Measurements from ENCODE around the gene SLC25A47.

The SLC25A47 gene

DNA sequence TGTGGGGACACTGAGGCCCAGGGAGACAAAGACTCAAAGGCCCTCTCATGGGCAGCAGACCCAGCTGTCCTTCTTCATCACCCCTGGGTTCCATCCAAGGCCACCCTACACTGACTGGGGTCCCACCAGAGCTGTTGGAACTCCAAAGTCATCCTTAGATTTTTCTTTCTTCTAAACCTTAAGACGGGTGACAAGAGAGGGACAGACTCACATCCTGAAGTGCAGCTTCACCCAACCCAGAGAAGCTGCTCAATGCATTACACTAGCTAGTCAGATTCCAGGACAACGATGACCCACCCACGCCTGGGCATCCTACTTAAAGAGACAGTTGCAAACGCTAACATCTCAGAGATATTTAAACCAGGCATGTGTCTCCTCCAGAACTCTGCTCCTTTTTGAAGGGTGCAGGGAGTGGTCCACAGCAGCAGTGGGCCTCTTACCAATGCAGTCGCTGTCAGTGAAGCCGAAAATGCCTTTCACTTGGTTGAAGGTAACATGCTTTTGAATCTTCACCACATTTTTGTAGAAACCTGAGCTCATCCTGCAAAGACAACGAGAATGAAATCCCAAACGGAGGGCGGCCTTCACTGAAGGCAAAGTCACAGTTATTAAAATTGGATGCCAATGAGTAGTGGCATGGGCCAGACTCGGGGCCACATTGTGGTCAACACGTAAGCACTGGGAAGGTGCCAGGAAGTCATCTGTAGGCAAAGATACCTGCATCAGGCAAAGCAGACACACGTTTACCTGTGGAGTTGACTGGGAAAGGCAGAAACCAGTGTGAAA, 23.4 kb downstream of the SLC25A47 start:
- no peak for DNase-seq (ENCODE audit: low read depth, low spot score)

DNA sequence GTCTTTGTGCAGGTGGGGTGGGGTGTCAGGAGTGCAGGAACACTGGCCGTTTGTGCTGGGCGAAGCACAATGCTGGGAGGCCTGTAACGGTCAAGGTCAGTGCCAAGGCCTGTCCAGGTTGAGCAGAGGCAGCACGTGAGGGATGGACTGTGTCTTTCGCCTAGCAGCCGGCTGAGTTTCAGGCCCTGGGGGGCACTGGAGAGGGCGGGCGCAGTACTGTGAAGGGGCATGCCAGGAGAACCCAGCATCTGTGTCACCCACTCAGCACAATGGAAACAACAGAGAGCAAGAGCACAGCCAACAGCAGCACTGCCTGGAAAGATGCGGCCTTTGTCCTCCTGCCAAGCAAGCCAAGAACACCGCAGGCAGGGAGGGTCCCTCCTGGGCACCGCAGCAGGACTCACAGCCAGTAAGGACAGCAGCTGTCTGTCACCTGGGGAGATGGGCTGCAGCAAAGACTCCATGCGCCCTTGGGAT, 25.2 kb downstream of the SLC25A47 start:
- DNase-seq (ENCODE audit: low read depth, low spot score): no peak

DNA sequence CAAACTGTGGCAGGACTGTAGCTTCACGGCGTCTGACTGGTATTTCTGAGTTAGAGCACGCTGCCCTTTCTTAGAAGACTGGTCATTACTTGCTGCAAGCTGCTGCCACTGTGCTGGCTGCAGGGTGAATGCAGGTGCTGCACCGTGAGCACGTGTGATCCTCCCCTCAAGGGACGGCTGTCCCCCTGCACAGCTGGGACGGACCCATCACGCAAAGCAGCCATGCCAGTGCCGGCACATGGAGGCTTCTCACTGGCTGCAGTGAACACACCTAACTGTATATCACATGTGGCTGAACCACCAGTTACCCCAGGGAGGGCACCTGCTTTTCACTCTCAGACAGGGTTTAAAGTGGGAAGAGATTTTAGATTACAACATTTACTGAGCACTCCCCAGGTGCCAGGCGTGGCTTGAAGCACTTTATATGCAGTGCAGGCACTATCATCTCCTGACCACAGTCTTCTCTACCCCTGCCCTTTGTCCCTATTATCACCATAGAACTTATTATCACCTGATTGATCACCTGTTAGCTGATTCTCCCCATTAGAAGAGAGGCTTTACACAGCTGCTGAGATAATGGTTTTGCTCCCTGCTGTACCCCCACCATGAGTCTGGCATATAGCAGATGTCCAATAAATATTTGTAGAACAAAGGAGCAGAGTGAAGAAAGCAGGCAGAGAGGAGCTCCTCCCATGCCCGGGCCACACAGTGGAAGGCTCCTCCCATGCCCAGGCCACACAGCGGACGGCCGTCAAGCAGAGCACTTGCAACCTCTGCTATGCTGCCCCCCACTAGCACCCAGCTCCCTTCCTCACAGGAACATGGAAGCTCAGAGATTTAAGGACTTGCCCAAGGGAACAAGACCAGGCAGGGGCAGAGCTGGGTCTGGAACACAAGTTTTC, 25.9 kb downstream of the SLC25A47 start:
- no peak for DNase-seq (ENCODE audit: low read depth, low spot score)

DNA sequence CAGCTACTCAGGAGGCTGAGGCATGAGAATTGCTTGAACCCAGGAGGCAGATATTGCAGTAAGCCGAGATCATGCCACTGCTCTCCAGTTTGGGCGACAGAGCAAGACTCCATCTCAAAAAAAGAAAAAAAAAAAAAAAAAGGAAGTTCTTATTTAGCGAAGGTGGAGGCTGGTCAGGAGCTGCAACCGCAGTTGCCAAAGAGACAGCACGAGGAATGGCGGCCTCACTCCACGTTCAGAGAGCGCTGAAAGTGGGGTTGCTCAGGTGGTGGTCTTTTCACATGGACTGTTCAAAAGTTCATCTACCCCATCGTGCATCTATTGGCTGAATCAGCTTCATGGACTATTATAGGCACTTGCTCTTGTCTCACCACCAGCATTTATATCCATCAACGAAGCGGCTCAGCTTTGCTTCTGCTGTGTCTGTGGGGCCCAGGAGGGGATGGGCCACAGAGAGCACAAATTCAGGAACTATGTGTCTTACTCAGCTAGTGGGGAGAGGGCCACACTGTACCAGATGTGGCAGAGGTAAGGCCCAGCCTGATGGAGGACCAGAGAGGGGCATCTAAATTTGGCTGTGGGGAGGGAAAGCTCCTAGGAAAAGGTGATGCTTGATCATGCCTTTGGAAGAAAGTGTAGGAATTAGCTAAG, 27.3 kb downstream of the SLC25A47 start:
- DNase-seq (ENCODE audit: low read depth, low spot score): no peak

DNA sequence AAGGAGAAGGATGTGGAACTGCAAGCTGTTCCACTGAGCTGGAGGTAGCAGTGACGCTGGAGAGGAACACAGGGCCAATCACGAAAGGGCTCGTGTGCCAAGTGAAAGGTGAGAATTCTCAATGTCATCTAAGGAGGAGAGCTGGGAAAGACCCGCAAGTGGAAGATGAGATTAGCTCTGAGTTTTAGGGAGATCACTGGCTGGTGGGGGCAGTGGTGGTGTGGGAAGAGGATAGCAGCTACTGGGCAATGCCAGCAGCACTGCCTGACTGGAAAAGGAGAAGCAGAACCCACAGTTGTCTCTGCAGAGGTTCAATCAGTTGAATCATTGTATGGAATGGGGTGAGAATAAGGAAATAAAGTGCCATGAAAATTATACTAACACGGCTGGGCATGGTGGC, 27.8 kb downstream of the SLC25A47 start:
- no peak for DNase-seq (ENCODE audit: low read depth, low spot score)

DNA sequence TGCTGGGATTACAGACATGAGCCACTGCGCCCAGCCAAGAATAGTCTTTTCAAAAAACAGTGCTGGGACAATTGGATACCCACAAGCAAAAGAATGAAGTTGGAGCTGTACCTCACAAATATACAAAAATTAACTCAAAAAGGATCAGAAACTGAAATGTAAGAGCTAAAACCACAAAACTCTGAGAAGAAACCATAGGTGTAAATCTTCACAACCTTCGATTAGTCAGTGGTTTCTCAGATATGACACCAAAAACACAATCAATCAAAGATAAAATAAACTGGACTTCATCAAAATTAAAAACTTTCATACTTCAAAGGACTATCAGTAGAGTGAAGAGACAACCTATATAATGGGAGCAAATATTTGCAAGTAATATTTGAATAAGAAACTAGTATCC, 35.3 kb downstream of the SLC25A47 start:
- DNase-seq (ENCODE audit: low read depth, low spot score): no peak

DNA sequence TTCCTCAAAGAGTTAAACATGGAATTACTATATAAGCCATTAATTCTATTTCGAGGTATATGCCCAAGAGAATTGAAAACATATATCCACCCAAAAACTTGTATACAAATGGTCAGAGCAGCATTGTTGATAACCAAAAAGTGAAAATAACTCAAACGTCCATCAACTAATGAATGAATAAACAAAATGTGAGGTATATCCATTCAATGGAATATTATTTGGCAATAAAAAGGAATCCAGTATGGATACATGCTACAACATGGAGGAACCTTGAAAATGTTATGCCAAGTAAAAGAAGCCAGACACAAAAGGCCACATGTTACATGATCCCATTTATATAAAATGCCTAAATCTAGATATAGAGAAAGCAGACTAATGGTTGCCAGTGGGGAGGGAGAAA, 36.0 kb downstream of the SLC25A47 start:
- no peak for DNase-seq (ENCODE audit: low read depth, low spot score)

DNA sequence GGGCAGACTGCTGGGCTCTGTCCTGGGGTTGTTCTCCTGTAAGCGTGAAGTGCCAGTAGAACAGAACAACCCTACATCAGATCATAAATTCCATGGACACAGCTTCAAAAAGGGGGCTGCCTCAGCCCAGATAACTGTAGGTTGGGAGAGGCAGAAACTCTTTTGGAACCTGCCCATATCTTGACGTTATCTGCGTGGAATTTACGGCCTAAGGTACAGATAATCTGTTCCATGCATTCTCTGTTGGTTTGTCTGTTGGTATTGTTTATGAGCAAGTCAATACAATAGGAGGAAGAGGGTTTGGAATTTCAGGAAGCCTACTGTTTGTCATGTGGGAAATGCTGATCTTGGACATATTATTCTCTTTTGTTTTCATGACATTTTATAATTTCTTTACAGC, 36.7 kb downstream of the SLC25A47 start:
- DNase-seq (ENCODE audit: low read depth, low spot score): no peak

DNA sequence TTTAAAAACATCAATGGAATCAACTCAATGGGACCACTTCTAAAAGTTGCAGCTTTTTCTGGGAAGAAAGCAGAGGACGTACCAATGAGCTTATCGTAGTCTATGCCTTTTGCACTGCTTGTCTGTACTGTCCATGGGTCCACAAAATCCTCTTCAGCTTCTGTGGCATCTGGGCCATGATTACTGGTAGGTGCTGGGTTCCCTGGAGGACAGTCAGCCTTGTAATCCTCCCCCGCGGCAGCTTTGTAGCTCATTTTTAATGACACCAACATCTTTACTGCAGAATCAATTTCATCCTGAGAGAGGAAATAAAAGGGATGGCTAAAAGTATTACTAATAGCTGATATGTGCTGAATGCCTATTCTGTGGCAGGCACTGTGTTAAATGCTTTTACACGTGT, 38.5 kb downstream of the SLC25A47 start:
- DNase-seq (ENCODE audit: low read depth, low spot score): no peak

DNA sequence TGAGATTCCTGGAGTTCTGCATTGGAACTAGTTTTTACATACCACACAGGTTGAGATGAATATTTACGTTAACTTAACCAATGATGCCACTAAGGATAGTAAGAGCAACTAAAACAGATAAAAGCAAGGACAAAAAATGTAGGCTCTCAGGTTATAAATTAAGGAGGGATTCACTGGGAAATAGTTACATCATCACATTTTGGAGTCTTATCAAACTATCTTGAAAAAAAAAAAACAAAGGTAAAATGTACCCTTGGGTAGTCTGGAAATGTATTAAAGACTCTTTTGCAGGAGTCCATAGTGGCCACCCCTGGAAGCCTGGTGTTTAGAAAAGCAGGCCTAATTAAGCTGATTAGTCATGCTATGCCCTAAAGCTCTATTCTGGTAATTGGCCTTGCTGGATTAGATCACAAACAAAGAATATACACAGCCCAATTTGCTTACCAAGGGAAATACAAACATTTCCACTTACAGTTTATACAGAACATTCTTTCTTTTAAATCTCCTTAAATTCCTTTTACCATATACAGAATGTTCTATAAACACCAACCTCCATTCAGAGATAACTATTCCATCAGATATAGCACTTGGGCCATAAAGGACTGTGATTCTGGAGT, 39.3 kb downstream of the SLC25A47 start:
- DNase-seq (ENCODE audit: low read depth, low spot score): no peak

DNA sequence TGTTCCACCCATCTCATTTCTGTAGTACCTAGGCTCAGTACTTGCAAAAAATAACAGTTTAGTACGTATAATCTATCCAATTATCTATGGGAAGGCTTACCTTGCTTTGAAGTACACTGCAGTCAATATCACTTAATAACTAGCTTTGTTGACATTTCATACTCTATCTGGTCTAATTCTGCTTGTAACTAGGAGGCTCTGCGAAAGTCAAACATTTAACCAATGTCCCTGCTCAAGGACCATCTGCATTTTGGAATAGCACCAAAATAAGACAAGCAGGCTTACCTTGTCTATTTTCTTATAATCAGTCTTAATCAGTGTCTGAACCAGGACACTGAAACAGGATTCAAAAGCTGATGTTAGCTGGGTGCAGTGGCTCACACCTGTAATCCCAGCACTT, 39.9 kb downstream of the SLC25A47 start:
- no peak for DNase-seq (ENCODE audit: low read depth, low spot score)

DNA sequence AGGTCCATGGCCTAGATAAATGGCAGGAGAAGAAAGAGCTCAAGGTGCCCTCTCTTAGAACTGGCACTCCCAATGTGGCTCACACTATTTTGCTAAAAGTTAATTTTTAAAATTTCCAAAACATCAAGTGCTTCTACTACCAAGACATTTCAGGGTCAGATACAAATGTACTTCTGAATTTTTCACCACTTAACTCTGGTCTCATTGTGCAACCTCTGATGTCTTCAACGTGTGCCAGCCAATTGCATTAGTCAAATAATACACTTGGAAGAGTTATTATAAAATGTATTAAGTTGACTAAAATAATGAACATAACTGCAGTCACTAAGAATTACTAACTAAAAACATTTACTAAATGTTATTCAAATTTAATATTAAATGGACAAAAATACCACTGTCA, 41.3 kb downstream of the SLC25A47 start:
- DNase-seq (ENCODE audit: low read depth, low spot score): no peak

DNA sequence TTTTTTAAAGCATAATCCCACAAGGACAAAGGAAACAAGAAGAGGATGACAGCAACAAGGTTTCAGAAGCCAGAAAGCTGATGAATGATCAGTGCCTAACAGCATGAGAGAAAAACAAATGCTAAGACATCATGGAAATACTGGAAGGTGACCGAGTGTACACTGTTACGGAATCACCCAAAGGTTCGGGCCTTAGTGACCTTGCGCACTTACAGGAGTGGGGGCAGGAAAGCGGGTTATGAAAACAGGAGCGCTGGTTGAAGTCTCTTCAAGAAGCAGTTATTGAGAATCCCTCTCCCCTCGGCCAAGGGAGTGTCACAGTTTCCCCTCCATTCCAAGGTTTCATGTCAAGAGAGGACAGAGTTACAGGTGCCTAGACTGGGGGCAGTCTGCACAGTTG, 42.6 kb downstream of the SLC25A47 start:
- DNase-seq (ENCODE audit: low read depth, low spot score): no peak

DNA sequence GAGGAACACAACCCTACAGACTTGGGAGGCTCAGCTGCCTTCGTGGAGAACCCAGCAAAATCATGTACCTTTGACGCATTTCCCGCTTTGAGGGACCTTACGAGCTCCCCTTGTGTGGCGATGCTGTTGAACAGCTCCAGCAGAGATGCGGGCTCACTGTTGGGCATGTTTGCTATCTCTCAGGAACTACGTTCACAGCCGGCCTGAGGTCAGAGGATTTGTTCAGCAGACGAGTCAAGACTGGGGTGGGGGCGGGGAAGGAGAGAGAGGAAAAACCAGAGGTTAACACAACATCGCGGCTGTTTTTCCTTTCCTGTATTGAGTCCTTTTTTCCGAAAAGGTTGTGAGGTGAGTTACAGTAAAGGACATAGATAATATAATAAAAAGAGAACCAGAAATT, 45.9 kb downstream of the SLC25A47 start:
- DNase-seq (ENCODE audit: low read depth, low spot score): no peak

DNA sequence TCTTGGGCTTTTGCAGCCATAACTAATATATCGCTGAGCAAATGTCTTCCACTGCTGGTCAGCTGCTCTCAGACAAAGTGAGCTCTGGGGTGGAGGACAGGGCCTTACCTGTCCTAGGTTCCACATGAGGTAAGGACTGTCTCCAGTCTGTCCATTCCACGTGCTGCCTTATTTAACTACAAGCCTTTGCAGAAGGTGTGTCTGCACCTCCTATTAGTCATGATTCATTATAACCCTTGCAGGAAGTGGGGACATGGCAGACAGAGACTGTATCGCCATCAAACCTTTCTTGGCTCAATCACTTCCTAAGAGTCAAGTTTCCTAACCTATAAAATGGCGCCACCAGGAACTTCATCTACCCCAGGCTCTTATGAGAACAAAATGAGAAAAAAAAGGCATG, 46.9 kb downstream of the SLC25A47 start:
- no peak for DNase-seq (ENCODE audit: low read depth, low spot score)

DNA sequence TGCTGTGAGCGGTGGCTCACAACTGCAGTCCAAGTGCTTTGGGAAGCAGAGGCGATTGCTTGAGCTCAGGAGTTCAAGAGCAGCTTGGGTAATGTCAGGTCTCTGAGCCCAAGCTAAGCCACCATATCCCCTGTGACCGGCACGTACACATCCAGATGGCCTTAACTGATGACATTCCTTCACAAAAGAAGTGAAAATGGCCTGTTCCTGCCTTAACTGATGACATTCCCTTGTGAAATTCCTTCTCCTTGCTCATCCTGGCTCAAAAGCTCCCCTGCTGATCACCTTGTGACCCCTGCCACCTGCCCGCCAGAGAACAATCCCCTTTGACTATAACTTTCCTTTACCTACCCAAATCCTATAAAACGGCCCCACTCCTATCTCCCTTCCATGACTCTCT, 48.6 kb downstream of the SLC25A47 start:
- DNase-seq (ENCODE audit: low read depth, low spot score): no peak

DNA sequence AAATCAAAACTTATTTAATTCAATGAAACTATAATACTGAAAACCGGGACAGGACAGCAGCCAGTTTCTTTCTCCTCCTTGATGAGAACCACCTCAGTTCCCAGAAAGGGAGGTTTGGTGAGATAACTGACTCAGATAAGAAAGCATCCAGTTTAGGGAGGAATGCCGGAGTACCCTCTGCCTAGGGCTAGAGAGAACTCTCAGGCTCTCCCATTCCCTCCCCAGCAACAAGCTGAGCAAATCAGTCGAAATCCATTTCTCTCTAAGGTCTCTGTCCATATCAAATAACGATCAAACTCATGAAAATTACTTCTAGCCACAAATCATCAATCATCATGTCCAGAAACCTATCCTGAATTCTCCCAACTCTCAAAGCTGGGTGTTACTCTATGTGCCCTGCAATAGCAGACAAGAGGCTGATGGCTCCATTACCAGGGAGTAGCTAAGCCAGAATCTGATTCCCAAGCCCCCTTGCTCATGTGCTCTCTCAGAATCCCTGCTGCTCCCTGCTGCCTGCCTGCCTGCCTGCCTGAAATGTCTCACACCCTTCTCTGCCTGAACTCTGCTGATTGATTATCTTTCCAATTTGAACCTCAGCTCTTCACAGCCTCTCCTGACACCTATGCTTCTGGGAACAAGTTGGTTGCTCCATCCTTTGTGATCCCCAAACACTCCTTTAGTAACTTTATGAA, 49.4 kb downstream of the SLC25A47 start:
- DNase-seq (ENCODE audit: low read depth, low spot score): no peak

DNA sequence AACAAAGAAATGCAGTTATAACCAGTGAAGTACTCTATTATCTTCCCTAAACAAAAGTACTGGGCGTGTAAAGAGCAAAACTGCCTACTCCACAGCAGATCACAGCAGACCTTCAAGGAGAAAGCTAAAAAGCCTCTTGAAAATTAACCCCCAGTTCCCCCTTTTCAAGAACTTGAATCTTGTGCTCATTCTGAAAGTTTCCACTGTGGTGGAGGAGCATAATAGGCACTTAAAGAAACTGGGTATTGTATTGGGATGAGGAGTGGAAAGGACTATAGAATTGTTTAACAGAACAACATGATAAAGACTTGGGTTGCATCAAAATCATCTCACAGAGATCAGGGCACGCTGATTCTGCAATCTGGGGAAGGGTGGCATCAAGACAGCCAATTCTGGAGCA, 51.1 kb downstream of the SLC25A47 start:
- no peak for DNase-seq (ENCODE audit: low read depth, low spot score)

DNA sequence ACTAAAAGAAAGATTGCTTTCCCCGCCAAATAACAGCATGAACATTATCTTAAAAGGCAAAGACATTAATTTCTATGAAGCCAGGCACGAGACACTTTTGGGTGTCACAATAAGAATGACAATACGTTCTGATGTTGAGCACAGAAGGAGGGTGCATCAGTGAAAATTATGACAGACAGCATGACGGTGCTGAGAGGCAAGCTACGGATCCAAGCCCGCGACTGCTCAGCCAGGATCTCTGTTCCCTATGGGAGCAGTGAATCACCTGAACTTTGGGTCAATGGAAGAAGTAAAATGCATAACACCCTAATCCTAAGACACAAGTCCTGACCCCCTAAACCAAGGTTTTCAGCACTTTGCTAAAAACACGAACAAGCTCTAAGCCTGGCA, 51.7 kb downstream of the SLC25A47 start:
- DNase-seq (ENCODE audit: low read depth, low spot score): no peak

DNA sequence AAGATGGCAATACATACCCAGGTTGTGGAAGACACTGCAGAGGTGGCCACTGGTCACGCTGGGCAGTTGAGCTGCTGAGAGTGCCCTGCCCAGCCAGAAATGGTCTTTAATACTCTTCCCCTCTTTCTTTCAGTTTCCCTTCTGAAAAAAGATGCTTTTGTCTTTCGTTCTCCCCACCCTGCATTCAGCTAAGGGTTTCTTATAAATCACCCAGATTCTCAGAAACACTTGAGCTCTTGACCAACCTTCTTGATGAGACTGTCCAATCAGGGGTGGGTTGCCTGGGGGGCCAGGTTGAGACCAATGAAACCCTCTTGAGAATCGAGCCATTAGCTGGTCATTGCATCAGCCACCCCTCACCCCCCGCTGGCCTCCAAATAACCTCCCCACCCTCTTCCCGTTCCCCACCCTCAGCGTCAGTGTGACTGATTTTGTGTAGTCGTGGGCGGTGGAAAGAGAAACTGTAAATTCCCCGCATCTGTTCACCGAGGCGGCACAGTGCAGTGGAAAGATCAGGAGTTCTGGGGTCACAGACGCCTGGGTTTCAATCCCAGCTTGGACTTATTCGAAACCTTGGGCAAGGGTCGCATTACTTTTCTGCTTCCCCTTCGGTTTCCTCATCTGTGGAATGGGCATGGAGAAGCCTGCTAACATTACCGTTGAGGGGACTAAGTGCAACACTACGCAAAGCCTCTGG, 52.3 kb downstream of the SLC25A47 start:
- DNase-seq (ENCODE audit: low read depth, low spot score): peak; percentile 50

Measured in activated CD4-positive, CD25-positive, alpha-beta regulatory T cell treated with anti-CD3 and anti-CD28 coated beads, Interleukin-2, amount 50 U/mL, for 16 hours (primary cell).